Measurements from ENCODE around the gene CLSTN2. TPM values are rescaled to one million over a fixed set of nuclear protein-coding genes. Genes with fewer than 3 reads are reported as not detected.
A peak's percentile ranks its signal among the peaks of the same experiment; 100 is the strongest.

CLSTN2 gene
- total and polyA plus RNA-seq, 12 donors: 0.67 to 17.8 (median 5.3) TPM

DNA sequence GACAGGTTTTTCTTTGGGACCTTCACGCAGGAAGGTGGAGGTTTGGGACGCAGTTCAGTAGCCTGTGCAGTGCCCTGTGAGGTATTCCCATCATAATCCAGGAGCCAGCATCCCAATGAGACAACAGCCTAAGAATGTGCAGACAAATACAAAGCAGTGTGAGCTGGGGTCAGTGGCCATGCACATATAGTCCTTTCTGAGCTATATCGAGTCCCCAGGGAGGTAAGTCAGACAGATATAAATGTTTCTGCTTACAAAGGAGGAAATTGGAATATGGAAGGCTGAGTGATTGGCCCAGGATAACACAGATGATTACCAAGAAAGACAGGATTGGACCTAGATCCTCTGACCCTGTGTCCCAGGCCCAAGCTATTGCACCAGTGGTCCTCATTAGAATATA lies 526.3 kb downstream of the CLSTN2 start:
- TF ChIP-seq, protein P1, sequence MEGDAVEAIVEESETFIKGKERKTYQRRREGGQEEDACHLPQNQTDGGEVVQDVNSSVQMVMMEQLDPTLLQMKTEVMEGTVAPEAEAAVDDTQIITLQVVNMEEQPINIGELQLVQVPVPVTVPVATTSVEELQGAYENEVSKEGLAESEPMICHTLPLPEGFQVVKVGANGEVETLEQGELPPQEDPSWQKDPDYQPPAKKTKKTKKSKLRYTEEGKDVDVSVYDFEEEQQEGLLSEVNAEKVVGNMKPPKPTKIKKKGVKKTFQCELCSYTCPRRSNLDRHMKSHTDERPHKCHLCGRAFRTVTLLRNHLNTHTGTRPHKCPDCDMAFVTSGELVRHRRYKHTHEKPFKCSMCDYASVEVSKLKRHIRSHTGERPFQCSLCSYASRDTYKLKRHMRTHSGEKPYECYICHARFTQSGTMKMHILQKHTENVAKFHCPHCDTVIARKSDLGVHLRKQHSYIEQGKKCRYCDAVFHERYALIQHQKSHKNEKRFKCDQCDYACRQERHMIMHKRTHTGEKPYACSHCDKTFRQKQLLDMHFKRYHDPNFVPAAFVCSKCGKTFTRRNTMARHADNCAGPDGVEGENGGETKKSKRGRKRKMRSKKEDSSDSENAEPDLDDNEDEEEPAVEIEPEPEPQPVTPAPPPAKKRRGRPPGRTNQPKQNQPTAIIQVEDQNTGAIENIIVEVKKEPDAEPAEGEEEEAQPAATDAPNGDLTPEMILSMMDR (IDR thresholded peaks at IDR 0.05): no peak
- no peak for TF ChIP-seq POLR2A (IDR thresholded peaks at IDR 0.05)
- intact Hi-C loops (cut with DNase I): no loop called here
- Histone ChIP-seq H3K27me3 (no peaks in the 10 kb centered on the region), H3K4me1 (replicated peaks in 1 of 2) (no peaks in the 10 kb centered on the region), H3K9me3 (replicated peaks in 1 of 3) (no peaks in the 10 kb centered on the region), H3K36me3 (replicated peaks in 1 of 2) (no peaks in the 10 kb centered on the region), H3K4me3 (no peak overlapping the region), H3K27ac (no peak overlapping the region)
- WGBS, 4 donors: 91 to 96% (median 93%) methylated on average over 3 of the region's 3 CpGs
- no peak for DNase-seq

DNA sequence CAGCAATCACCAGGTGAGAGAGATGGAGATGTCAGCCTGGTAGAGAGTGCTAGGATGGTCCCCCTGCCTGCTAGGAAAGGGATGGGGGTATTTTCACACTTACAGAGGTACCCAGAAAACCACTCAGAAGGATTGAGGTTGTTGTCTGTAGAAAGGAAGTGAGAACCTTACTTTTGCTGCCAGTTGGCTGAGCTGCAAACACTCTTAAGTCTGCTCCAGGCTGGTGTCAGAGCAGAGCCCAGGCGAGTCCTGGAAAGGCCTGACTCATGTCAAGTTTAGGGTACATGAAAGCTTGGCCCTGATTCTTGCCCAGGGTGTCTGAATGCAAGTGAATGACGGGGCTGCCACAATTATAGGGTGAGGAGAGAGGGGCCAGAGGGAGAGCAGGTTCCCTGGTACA lies 528.4 kb downstream of the CLSTN2 start:
- H3K27me3 ChIP-seq: no peaks in the 10 kb centered on the region
- no peaks in the 10 kb centered on the region for H3K9me3 ChIP-seq (replicated peaks in 1 of 3)
- TF ChIP-seq, protein P1 (IDR thresholded peaks at IDR 0.05): no peak
- TF ChIP-seq POLR2A (IDR thresholded peaks at IDR 0.05): no peak
- no peak overlapping the region for H3K27ac ChIP-seq
- DNase-seq: no peak
- intact Hi-C loops (cut with DNase I): no loop called here
- H3K36me3 ChIP-seq (replicated peaks in 1 of 2): no peaks in the 10 kb centered on the region
- WGBS, 4 donors: 81 to 90% (median 84%) methylated on average over 2 of the region's 2 CpGs
- peaks cover 7 to 10% of the 10 kb centered on the region in 2 donors for H3K4me1 ChIP-seq (replicated peaks in 1 of 2)
- H3K4me3 ChIP-seq: no peak overlapping the region

DNA sequence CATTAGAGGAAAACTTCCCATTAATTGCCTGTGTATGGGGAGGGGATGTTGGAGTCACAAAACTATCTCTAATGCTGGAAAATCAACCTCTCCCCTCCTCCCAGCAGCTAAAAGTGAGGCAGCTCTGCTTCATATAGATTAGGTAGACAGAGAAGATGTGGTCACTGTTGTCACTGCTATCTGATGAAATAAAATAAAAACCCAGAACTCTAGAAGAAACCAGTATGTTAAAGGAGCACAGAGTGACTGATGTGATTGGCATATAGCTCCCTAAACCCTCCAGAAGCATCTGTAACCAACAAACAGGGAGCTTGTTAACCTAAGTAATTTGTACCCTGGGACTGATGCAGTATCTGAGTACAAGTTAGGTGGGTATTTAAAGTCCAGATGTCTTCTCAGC lies 531.0 kb downstream of the CLSTN2 start:
- Histone ChIP-seq H3K4me3 (no peak overlapping the region), H3K36me3 (replicated peaks in 1 of 2) (no peaks in the 10 kb centered on the region), H3K27ac (no peak overlapping the region), H3K4me1 (replicated peaks in 1 of 2) (peaks cover 7 to 10% of the 10 kb centered on the region in 2 donors), H3K27me3 (no peaks in the 10 kb centered on the region), H3K9me3 (replicated peaks in 1 of 3) (no peaks in the 10 kb centered on the region)
- DNase-seq: no peak
- TF ChIP-seq, protein P1 (IDR thresholded peaks at IDR 0.05): no peak
- no peak for TF ChIP-seq POLR2A (IDR thresholded peaks at IDR 0.05)
- intact Hi-C loops (cut with DNase I): no loop called here

DNA sequence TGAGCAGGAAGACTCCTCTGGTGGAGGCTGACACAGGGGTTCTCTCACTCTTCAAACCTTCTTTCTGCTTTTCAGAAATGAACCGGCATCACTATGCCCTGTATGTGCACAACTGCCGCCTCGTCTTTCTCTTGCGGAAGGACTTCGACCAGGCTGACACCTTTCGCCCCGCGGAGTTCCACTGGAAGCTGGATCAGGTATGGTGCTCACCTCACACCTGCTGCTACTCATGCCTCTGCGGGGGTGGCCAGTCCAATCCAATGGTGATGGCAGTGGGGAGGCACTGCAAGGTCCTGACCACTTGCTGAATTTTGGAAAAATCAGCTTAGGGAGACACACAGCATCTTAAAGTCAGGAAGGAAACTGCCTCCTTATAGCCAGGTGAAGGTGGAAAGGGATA lies 531.5 kb downstream of the CLSTN2 start:
- TF ChIP-seq, protein P1 (IDR thresholded peaks at IDR 0.05): no peak
- no peak for TF ChIP-seq POLR2A (IDR thresholded peaks at IDR 0.05)
- peak overlapping the region in 3 of 5 donors; percentile 47 to 82 (median 74) for H3K27ac ChIP-seq
- WGBS, 4 donors: 95 to 98% (median 97%) methylated on average over 9 of the region's 9 CpGs
- DNase-seq: no peak
- intact Hi-C loops (cut with DNase I): no loop called here
- H3K9me3 ChIP-seq (replicated peaks in 1 of 3): no peaks in the 10 kb centered on the region
- H3K4me1 ChIP-seq (replicated peaks in 1 of 2): peaks cover 7 to 10% of the 10 kb centered on the region in 2 donors
- no peaks in the 10 kb centered on the region for H3K27me3 ChIP-seq
- no peaks in the 10 kb centered on the region for H3K36me3 ChIP-seq (replicated peaks in 1 of 2)
- H3K4me3 ChIP-seq: no peak overlapping the region
